Tibial nerve (tissue), 4 donors: ENCODE results near the gene ACOXL. TPM values are rescaled to one million over a fixed set of nuclear protein-coding genes. Genes with fewer than 3 reads are reported as not detected.
"Not testable (repeated sequence)": the region's sequence is repeated elsewhere in the genome, so short reads cannot be mapped to it uniquely, and the experiment has no call there.

ENCODE experiments used
- DNase-seq, 2 donors: peaks; one replicate each; pipeline ENCODE4 v3.0.0-alpha.2; 2019; ENCODE audit warnings: low spot score in 2 of 2
- H3K27ac ChIP-seq, 4 donors: fragments of 200-600 bp; sonication (generic) in 3 of 4; one replicate each; pipeline ENCODE4 v1.5.1; 2017 to 2019; ENCODE audit warnings: mild to moderate bottlenecking in 1 of 4
- H3K27me3 ChIP-seq, 2 donors: fragments of 200-600 bp; sonication (generic) in 1 of 2; one replicate each; pipeline versions ENCODE4 v1.5.1 to v1.6.0; 2017 to 2019
- H3K36me3 ChIP-seq, 3 donors: fragments of 200-600 bp; sonication (generic); one replicate each; pipeline ENCODE4 v1.5.1; 2018 to 2019
- H3K4me1 ChIP-seq, 4 donors: fragments of 200-600 bp; sonication (generic) in 3 of 4; one replicate each; pipeline ENCODE4 v1.5.1; 2017 to 2019
- H3K4me3 ChIP-seq, 4 donors: fragments of 200-600 bp; sonication (generic) in 3 of 4; one replicate each; pipeline ENCODE4 v1.5.1; 2017 to 2019; ENCODE audit warnings: mild to moderate bottlenecking in 1 of 4, moderate library complexity in 1 of 4
- H3K9me3 ChIP-seq, 4 donors: fragments of 200-600 bp; sonication (generic) in 3 of 4; one replicate each; pipeline ENCODE4 v1.5.1; 2017 to 2019
- CTCF ChIP-seq, 5 experiments: fragments of 200-600 bp in 3 of 5; fragments of 450-650 bp in 2 of 5; sonication (generic) in 3 of 5; IDR thresholded peaks; one replicate each; pipeline ENCODE4 v1.5.1; 2016 to 2019; ENCODE audit warnings: antibody characterized with exemption in 5 of 5, mild to moderate bottlenecking in 3 of 5, moderate library complexity in 2 of 5
- EP300 ChIP-seq, 2 donors: sonication (generic); formaldehyde crosslinking; IDR thresholded peaks; one replicate each; pipeline ENCODE4 v1.6.1; 2017; ENCODE audit warnings: antibody characterized with exemption in 2 of 2, mild to moderate bottlenecking in 1 of 2
- POLR2A ChIP-seq, 2 donors: fragments of 450-650 bp; IDR thresholded peaks; one replicate each; pipeline ENCODE4 v1.6.1; 2017; ENCODE audit warnings: antibody characterized with exemption in 2 of 2, mild to moderate bottlenecking in 2 of 2, moderate library complexity in 2 of 2
- WGBS, 2 donors: methylation state at CpG; one replicate each; pipeline ENCODE4 v1.1.5; 2018; 5-methylcytosine and 5-hydroxymethylcytosine counted together
- total RNA-seq, 4 donors: library from RNA; depleted of rRNA; stranded (reverse); fragments of >200 nt; gene quantifications; one replicate each; pipeline ENCODE4 v1.1.0, GENCODE V29; 2016

The ACOXL gene
- total RNA-seq = under 1 TPM in 1 of 4 donors, not detected in 3; 0.30 TPM

GRCh38 chr2:110732422-110733413 is at the start of gene ACOXL:
Gene ACOXL, plus strand, starts transcription at chr2:110732573. Its CDS starts 35,817 bp downstream, at chr2:110768390.
- WGBS, 2 donors = 2 to 3% methylated on average over 20 to 65 of the region's 94 CpGs
- H3K4me1 ChIP-seq = peaks cover 0 to 14% (median 5%) of the 10 kb centered on the region in 4 donors
- TF ChIP-seq POLR2A (IDR thresholded peaks at IDR 0.05) (no peak), EP300 (IDR thresholded peaks at IDR 0.05) (no peak), CTCF (IDR thresholded peaks at IDR 0.05) (no peak)
- no peak for DNase-seq
- H3K9me3 ChIP-seq = no peaks in the 10 kb centered on the region
- H3K4me3 ChIP-seq = peak within 1 kb of the TSS in 2 of 4 donors; percentile 3 to 14
- peaks cover 0 to 71% of the 10 kb centered on the region in 2 donors for H3K27me3 ChIP-seq
- H3K36me3 ChIP-seq = no peaks in the 10 kb centered on the region
- H3K27ac ChIP-seq = no peak within 1 kb of the TSS

DNA sequence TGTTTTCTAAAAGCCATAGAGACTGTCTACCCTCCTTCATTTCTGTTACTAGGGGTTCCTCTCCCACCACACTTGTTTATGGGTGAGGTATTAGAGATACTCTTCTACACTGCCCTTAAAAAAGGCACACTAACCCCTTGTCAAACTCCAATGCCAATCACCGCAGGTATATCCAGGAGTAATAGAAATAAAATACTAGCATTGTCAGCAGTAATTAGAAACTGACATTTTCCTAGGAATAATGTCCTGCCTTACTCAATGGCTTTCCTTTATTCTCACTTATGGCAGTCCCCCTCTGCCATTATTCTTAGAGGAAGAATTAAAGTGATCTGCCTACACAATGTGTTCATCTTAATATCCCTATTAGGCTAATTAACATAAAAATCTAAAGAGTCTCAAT is 49.5 kb upstream of the ACOXL start:
- no peak overlapping the region for H3K27ac ChIP-seq
- no peak for TF ChIP-seq CTCF (IDR thresholded peaks at IDR 0.05)
- no peak for TF ChIP-seq POLR2A (IDR thresholded peaks at IDR 0.05)
- TF ChIP-seq EP300 (IDR thresholded peaks at IDR 0.05) = no peak
- no peaks in the 10 kb centered on the region for H3K27me3 ChIP-seq
- no peak overlapping the region for H3K4me3 ChIP-seq
- peaks cover 0 to 10% (median 2%) of the 10 kb centered on the region in 4 donors for H3K4me1 ChIP-seq
- H3K36me3 ChIP-seq = no peaks in the 10 kb centered on the region
- 83 to 91% methylated on average over 1 of the region's 1 CpG for WGBS, 2 donors
- DNase-seq = no peak
- H3K9me3 ChIP-seq = no peaks in the 10 kb centered on the region

DNA sequence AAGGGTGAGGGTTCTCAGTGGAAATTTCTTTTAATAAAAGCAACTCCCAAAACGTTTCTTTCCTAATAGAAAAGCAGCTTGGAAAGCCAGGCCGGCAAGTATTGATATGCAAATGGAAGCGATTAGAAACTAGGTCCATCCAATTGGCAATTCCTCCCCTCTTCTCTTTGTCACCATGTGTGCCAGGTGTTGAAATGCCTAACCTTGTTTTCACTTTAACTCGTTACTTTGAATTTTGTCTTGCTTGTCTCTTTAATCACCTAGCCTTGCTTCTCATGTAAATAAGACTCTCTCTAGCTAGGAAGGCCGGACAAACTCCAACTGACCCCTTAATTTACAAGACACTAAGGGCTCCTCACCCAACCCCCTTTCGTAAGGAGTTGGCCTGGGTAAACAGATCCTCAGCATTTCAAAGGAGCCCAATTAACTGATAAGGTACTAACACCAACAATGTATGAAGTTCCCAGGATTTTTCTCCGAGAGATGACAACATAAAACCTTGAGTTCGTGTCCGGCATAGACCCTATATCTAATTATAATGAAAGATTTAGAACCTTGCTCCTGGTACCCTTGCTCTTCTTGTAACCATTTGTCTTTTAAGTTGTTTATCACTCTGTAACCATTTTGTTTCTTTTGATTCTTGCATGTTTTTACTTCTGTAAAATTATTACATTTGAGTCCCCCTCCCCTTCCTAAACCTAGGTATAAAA is 44.4 kb upstream of the ACOXL start:
- WGBS, 2 donors = 65 to 66% methylated on average over 9 of the region's 9 CpGs
- H3K4me1 ChIP-seq, H3K9me3 ChIP-seq, H3K4me3 ChIP-seq, H3K27me3 ChIP-seq, H3K27ac ChIP-seq, DNase-seq, H3K36me3 ChIP-seq: not testable (repeated sequence)

DNA sequence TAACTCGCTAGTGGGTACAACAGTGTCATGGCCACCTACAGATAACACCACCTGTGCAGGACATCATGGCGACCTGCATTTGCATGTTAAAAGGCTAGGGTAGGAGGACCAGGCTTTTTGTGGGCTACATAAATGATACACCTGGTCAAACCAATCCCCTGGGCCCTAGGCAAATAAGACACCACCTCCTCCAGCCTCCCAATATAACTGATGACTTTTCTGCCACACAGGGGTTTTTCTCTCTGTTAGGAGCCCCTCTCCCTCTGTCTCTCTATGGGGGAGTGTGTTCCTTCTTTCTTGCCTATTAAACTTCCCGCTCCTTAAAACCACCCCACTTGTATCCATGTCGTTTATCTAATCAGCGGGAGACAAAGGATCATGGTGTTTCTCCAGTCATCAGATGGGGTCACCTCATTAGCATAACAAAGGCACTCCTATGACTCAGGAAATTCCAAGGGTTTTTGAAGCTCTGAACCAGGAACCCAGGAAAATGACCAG is 43.7 kb upstream of the ACOXL start:
- no peaks in the 10 kb centered on the region for H3K36me3 ChIP-seq
- no peaks in the 10 kb centered on the region for H3K9me3 ChIP-seq
- no peak overlapping the region for H3K4me3 ChIP-seq
- no peak for DNase-seq
- no peaks in the 10 kb centered on the region for H3K27me3 ChIP-seq
- 34 to 36% methylated on average over 5 of the region's 5 CpGs for WGBS, 2 donors
- TF ChIP-seq CTCF (IDR thresholded peaks at IDR 0.05) (no peak), POLR2A (IDR thresholded peaks at IDR 0.05) (no peak), EP300 (IDR thresholded peaks at IDR 0.05) (no peak)
- no peaks in the 10 kb centered on the region for H3K4me1 ChIP-seq
- H3K27ac ChIP-seq = no peak overlapping the region

DNA sequence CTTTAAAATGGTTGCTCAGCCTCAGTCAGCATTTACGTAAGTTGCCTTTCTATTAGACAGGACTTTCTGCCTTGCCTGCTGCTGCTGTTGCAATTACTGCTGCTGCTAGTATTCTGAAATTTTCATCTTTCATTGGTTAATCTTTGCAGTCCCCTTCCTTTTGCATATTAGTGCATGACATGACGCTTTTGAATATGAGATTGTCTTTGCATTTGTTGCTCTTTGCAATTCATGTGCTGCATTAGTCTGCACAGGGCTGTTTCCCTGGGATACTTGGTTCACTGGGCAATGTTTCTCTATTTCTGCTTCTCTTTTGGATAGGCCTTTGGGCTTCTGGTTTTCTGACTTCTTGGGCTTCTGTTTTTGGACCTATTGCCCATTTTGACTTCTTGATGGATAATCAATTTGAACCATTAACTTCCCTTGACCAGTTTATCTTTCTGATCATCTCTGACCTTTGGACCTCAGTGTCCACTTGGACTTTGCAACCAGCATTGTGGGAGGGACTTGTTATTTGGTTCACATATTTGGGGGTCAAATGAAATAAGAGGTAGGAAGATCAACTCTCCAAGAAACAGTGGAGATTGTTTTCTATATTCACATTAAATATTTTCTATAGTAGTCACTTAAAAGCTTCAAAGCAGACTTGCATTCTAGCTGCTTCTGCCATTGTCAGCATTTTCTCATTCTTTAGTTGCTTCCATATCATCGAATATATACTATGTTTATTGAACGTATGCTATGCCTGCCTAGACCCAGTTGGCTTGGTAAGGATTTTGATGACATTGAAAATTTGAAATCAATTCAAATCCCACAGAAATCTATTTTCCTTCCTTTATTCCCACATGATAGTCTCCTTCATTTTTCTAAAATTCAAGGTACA is 42.0 kb upstream of the ACOXL start:
- H3K4me3 ChIP-seq = no peak overlapping the region
- H3K4me1 ChIP-seq = no peaks in the 10 kb centered on the region
- WGBS, 2 donors = 85 to 90% methylated on average over 4 of the region's 4 CpGs
- no peaks in the 10 kb centered on the region for H3K27me3 ChIP-seq
- no peak overlapping the region for H3K27ac ChIP-seq
- no peaks in the 10 kb centered on the region for H3K36me3 ChIP-seq
- no peak for TF ChIP-seq POLR2A (IDR thresholded peaks at IDR 0.05)
- no peak for TF ChIP-seq EP300 (IDR thresholded peaks at IDR 0.05)
- no peak for TF ChIP-seq CTCF (IDR thresholded peaks at IDR 0.05)
- no peaks in the 10 kb centered on the region for H3K9me3 ChIP-seq
- DNase-seq = no peak
